Esophagus muscularis mucosa (tissue), 4 donors: ENCODE measurements around the gene GLS. TPM values are rescaled to one million over a fixed set of nuclear protein-coding genes. Genes with fewer than 3 reads are reported as not detected.
"Not testable (repeated sequence)": the region's sequence is repeated elsewhere in the genome, so short reads cannot be mapped to it uniquely, and the experiment has no call there.

Experiments used
- DNase-seq: peaks from one replicate; pipeline ENCODE4 v3.0.0-alpha.2; 2017; ENCODE audit errors: extremely low spot score
- H3K27ac ChIP-seq, 4 donors: fragments of 200-600 bp; sonication (generic); replicated peaks in 1 of 4; 1 replicate in 3 of 4; 2 replicates in 1 of 4; pipeline ENCODE4 v1.5.1; 2016 to 2019; ENCODE audit warnings: mild to moderate bottlenecking in 1 of 4
- H3K27me3 ChIP-seq, 4 donors: fragments of 200-600 bp; sonication (generic); one replicate each; pipeline versions ENCODE4 v1.5.1 to v1.6.0; 2016 to 2019
- H3K36me3 ChIP-seq, 4 donors: fragments of 200-600 bp; sonication (generic); one replicate each; pipeline ENCODE4 v1.5.1; 2016 to 2019
- H3K4me1 ChIP-seq, 4 donors: fragments of 200-600 bp; sonication (generic); one replicate each; pipeline ENCODE4 v1.5.1; 2016 to 2019
- H3K4me3 ChIP-seq, 4 donors: fragments of 200-600 bp; sonication (generic); 1 replicate in 2 of 4; 2 replicates in 2 of 4; pipeline ENCODE4 v1.5.1; 2016 to 2019; ENCODE audit warnings: mild to moderate bottlenecking in 4 of 4, moderate library complexity in 1 of 4
- H3K9me3 ChIP-seq, 4 donors: fragments of 200-600 bp; sonication (generic); 1 replicate in 3 of 4; 2 replicates in 1 of 4; pipeline ENCODE4 v1.5.1; 2016 to 2019
- CTCF ChIP-seq, 3 experiments: fragments of 200-600 bp in 2 of 3; fragments of 450-650 bp in 1 of 3; sonication (generic) in 2 of 3; IDR thresholded peaks; one replicate each; pipeline ENCODE4 v1.5.1; 2017 to 2019; ENCODE audit warnings: antibody characterized with exemption in 3 of 3, mild to moderate bottlenecking in 2 of 3, moderate library complexity in 1 of 3
- EP300 ChIP-seq: sonication (generic); formaldehyde crosslinking; IDR thresholded peaks from one replicate; pipeline ENCODE4 v1.6.1; 2017; ENCODE audit warnings: antibody characterized with exemption
- POLR2A ChIP-seq: fragments of 450-650 bp; IDR thresholded peaks from one replicate; pipeline ENCODE4 v1.6.1; 2017; ENCODE audit warnings: antibody characterized with exemption, moderate library complexity, mild to moderate bottlenecking, low read depth
- POLR2AphosphoS5 ChIP-seq, 2 donors: sonication (generic); formaldehyde crosslinking; IDR thresholded peaks; one replicate each; pipeline ENCODE4 v1.6.1; 2017; ENCODE audit warnings: antibody characterized with exemption in 2 of 2
- WGBS: methylation state at CpG from one replicate; pipeline ENCODE4 v1.1.5; 2018; 5-methylcytosine and 5-hydroxymethylcytosine counted together
- intact Hi-C: fragments of 100-400 bp; cut with DNase I; formaldehyde crosslinking; loops from one replicate; pipeline ENCODE4 v1.15.1; 2023
- total RNA-seq, 4 donors: library from RNA; depleted of rRNA; stranded (reverse); fragments of >200 nt; gene quantifications; one replicate each; pipeline versions ENCODE4 v1.1.0 to v1.2.1, GENCODE V29; 2016

The GLS gene
- total RNA-seq, 4 donors from 2014 or later, result 93.6 to 125 (median 94.0) TPM

GRCh38 chr2:190950566-190950991 is 70.0 kb downstream of the GLS start:
- TF ChIP-seq POLR2AphosphoS5 (IDR thresholded peaks at IDR 0.05) (no peak), CTCF (IDR thresholded peaks at IDR 0.05) (no peak), EP300 (no peak), POLR2A (no peak)
- WGBS, result 87% methylated on average over 3 of the region's 3 CpGs

GRCh38 chr2:190953257-190953656 is 72.6 kb downstream of the GLS start:
- intact Hi-C loops, result no loop called here
- WGBS, result 65% methylated on average over 4 of the region's 4 CpGs
- peaks cover 6 to 11% (median 8%) of the 10 kb centered on the region in 4 donors for H3K4me1 ChIP-seq
- H3K9me3 ChIP-seq, result no peaks in the 10 kb centered on the region
- TF ChIP-seq EP300 (no peak), POLR2A (no peak), POLR2AphosphoS5 (IDR thresholded peaks at IDR 0.05) (no peak), CTCF (IDR thresholded peaks at IDR 0.05) (no peak)
- no peak for DNase-seq
- H3K4me3 ChIP-seq, result no peak overlapping the region
- no peaks in the 10 kb centered on the region for H3K36me3 ChIP-seq
- no peaks in the 10 kb centered on the region for H3K27me3 ChIP-seq
- no peak overlapping the region for H3K27ac ChIP-seq

More at GRCh38 chr2:190950566-190950991, 70.0 kb downstream of the GLS start:
- intact Hi-C loops, result no loop called here
- H3K27ac ChIP-seq, result no peak overlapping the region
- no peak overlapping the region for H3K4me3 ChIP-seq
- H3K27me3 ChIP-seq, result no peaks in the 10 kb centered on the region
- H3K4me1 ChIP-seq, result peaks cover 24 to 32% (median 30%) of the 10 kb centered on the region in 4 donors
- H3K9me3 ChIP-seq, result no peaks in the 10 kb centered on the region
- no peak for DNase-seq
- no peaks in the 10 kb centered on the region for H3K36me3 ChIP-seq

- Histone ChIP-seq H3K27me3 (no peaks in the 10 kb centered on the region), H3K9me3 (no peaks in the 10 kb centered on the region), H3K4me1 (no peaks in the 10 kb centered on the region), H3K4me3 (no peak overlapping the region), H3K27ac (no peak overlapping the region), H3K36me3 (peaks cover 0 to 50% (median 14%) of the 10 kb centered on the region in 4 donors)
- intact Hi-C loops, result loop anchor here (10.0 kb wide), 1 partner anchor 175 kb away; no protein-coding TSS in a partner anchor
- TF ChIP-seq POLR2A (no peak), CTCF (IDR thresholded peaks at IDR 0.05) (no peak), POLR2AphosphoS5 (IDR thresholded peaks at IDR 0.05) (no peak), EP300 (no peak)
- no peak for DNase-seq
- WGBS, result 80% methylated on average over 5 of the region's 5 CpGs
These were observed 79.5 kb downstream of the GLS start for GRCh38 chr2:190959911-190960788.

GRCh38 chr2:190961117-190961516 is 80.5 kb downstream of the GLS start:
- not testable (repeated sequence) for H3K4me3 ChIP-seq, H3K9me3 ChIP-seq, H3K27ac ChIP-seq, H3K4me1 ChIP-seq, DNase-seq, H3K27me3 ChIP-seq
- intact Hi-C loops, result loop anchor here (10.0 kb wide), 1 partner anchor 176 kb away; no protein-coding TSS in a partner anchor
- H3K36me3 ChIP-seq, result peaks cover 0 to 60% (median 20%) of the 10 kb centered on the region in 4 donors
- WGBS, result 94% methylated on average over 5 of the region's 5 CpGs

- Histone ChIP-seq H3K9me3 (no peaks in the 10 kb centered on the region), H3K4me3 (no peak overlapping the region), H3K36me3 (peaks cover 0 to 67% (median 25%) of the 10 kb centered on the region in 4 donors), H3K27me3 (no peaks in the 10 kb centered on the region), H3K4me1 (no peaks in the 10 kb centered on the region), H3K27ac (no peak overlapping the region)
- no peak for DNase-seq
- TF ChIP-seq POLR2A (no peak), EP300 (no peak), POLR2AphosphoS5 (IDR thresholded peaks at IDR 0.05) (no peak), CTCF (IDR thresholded peaks at IDR 0.05) (no peak)
- intact Hi-C loops, result loop anchor here (10.0 kb wide), 1 partner anchor 177 kb away; no protein-coding TSS in a partner anchor
- 78% methylated on average over 2 of the region's 2 CpGs for WGBS
These were observed 81.4 kb downstream of the GLS start for GRCh38 chr2:190961918-190962487.
